Stimulated activated naive CD4-positive, alpha-beta T cell treated with Interleukin-2 at 50 U/mL for 16 hours (primary cell): ENCODE data around the gene MICA.
A peak's percentile ranks its signal among the peaks of the same experiment; 100 is the strongest.
"Not testable (repeated sequence)": the region's sequence is repeated elsewhere in the genome, so short reads cannot be mapped to it uniquely, and the experiment has no call there.

Experiments used
- DNase-seq: peaks from one replicate; lab custom pipeline; 2025; lab: John Stamatoyannopoulos, UW

The MICA gene

GRCh38 chr6:31383149-31383548, 20.2 kb upstream of the MICA start:
- DNase-seq, result no peak

DNA sequence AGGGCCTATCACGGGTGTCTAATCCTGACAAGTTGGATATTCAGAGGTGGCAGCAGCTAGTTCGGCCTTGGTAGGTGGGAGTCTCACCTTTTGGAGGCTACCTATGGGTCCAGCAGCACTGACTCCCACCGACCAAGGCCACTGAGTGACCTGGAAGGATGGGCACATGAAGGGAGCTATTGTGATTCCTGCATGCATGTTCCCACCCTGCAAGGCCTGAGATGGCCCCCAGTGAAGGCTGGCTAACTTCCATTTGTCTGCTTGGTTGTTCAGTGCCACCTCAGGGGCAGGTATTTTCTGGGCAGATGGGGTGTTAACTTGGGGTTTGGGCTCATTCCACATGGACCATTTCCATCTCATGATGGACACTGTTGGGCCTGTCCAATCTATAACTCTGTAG, 18.4 kb upstream of the MICA start:
- DNase-seq, result no peak

DNA sequence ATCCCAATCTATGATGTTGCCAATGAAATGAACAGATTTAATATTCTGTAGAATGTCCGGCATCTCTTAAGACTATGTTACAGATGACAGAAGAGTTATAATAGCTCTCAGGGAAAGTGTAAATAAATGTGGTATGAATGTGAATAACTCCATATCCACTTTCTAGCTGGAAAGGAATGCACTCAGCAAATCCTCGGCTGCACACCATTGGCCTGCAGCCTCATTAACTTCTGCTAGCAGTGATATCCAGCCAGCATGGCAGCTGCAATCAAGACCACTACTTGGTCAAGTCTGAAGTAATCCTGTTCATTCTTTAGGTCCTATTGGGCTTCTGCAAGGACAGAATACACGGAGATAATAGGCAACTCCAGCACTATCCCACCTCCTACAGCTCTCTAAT, 17.3 kb upstream of the MICA start:
- DNase-seq, result no peak

- no peak for DNase-seq
These were observed 16.4 kb upstream of the MICA start for GRCh38 chr6:31386977-31387376.

DNA sequence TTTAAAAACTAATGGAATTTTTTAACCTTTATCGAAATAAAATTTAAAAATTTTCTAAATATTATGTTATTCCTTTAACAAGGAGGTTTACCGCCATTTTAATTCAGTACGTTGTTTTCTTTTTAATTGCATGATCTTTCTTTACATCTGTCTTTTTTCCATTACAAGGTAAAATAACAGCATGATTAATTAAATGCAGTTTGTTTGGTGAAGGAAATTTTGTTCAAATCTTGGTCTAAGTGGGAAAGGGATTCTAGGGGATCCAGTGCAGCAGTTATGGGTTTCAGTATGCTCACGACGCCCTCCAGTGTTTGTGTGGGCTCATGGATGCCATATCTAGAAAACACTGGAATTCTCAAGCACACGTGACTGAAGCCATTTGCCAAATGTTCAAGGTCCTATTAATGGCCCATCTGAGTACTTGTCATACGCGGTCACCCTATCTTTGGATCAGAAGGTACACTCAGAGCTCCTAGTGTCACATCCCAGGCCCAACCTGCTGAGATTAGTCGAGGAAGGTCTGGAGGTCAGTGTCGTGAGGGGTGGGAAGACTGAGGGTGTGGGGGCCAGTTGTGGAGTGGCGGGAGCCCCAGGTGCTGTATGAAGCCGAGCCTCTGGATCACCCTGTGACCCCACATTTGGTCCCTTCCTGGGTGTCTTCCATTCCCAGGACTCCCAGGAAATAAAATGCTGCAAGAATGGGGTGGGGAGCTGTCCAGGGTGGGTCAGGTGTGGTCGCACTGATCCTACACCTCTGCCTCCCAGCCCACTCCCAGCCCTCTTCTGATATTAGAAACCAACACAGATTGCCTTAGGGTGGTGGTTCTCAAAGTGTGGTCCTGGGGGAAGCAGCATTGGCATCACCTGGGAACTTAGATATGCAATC, 14.2 kb upstream of the MICA start:
- not testable (repeated sequence) for DNase-seq

DNA sequence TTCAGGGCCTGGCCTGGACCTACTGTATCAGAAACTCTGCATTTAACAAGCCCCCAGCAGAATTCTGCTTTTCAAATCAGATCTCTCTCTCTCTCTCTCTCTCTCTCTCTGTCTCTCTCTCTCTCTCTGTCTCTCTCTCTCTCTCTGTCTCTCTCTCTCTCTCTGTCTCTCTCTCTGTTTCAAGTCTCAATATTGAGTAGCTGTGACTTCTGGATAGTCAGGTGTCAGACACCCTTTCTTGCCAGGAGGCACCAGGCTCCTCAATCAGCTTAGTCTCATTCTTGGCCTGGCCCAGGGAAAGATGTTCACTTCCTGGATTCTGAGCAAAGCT, 13.6 kb upstream of the MICA start:
- not testable (repeated sequence) for DNase-seq

GRCh38 chr6:31393932-31394331, 9.5 kb upstream of the MICA start:
- DNase-seq, result no peak

- DNase-seq, result no peak
These were observed 9.0 kb upstream of the MICA start for GRCh38 chr6:31394381-31394780.

GRCh38 chr6:31395832-31396231, 7.6 kb upstream of the MICA start:
- DNase-seq, result no peak

DNA sequence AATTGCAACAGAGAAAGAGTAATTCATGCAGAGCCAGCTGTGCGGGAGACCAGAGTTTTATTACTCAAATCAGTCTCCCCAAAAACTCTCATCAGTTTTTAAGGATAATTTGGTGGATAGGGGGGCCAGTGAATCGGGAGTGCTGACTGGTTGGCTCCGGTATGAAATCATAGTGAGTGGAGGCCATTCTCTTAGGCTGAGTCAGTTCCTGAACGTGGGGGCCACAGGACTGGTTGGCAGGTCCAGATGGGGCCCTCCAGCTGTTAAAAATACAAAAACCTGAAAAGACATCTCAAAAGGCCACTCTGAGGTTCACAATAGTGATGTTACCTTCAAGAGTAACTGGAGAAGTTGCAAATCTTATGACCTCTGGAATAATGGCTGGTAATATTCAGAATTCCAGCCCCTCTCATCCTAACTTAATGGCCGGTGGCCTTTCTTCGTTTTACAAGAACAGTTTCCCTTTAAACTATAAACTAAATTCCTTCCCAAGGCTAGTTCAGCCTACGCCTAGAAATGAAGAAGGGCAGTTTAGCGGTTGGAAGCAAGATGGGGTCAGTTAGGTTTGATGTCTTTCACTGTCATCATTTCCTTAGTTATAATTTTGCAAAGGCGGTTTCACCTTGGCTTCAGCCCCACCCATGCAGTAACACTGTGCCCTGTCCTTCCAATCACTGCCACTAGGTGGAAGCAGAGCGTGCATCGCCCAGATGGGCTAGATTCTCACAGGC, 6.8 kb upstream of the MICA start:
- DNase-seq, result peak; percentile 80

DNA sequence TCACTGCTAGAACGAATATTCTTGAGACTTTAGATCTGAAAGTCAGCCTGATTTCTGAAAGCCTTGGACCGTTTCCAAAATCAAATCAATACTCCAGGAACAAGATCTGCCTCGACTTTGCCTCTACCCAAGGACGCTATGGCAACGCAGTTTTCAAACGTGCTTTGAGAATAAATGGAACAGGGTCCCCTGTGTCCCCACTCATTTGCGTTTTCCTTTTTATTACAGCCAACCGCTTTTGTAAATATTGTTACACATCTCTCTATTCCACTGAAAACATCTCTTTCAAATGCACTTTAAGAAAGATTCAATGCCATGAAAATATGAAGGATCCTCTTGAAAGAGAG, 6.3 kb upstream of the MICA start:
- not testable (repeated sequence) for DNase-seq

DNA sequence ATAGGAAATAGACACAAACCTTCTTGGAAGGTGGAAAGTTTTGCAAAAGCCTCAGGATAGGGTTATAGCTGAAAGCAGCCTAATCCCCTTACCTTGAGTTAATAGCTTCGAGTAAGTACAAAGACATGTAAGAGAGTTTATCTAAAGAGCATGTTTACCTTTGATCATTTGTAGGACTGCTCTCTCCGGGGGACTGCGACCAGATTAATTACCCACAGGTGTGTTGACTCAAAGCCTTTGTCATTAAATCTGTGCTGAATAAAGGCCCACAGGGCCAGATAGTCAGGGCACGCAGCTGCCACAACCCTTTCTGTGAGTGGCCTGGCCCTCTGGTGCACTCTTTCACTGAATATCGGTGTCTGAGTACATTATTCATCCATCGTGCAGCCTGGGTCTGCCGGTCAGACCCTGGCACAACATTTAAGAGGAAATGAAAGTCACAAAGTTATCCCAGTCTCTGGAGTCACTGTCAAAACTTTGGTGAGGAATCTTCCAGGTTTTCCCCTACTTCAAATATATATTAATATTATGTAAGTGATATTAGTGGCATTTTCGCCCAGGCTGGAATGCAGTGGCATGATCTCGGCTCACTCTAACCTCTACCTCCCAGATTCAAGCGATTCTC, 5.4 kb upstream of the MICA start:
- DNase-seq, result no peak

- DNase-seq, result peak; percentile 65
These were observed 3.6 kb upstream of the MICA start for GRCh38 chr6:31399589-31400466.

DNA sequence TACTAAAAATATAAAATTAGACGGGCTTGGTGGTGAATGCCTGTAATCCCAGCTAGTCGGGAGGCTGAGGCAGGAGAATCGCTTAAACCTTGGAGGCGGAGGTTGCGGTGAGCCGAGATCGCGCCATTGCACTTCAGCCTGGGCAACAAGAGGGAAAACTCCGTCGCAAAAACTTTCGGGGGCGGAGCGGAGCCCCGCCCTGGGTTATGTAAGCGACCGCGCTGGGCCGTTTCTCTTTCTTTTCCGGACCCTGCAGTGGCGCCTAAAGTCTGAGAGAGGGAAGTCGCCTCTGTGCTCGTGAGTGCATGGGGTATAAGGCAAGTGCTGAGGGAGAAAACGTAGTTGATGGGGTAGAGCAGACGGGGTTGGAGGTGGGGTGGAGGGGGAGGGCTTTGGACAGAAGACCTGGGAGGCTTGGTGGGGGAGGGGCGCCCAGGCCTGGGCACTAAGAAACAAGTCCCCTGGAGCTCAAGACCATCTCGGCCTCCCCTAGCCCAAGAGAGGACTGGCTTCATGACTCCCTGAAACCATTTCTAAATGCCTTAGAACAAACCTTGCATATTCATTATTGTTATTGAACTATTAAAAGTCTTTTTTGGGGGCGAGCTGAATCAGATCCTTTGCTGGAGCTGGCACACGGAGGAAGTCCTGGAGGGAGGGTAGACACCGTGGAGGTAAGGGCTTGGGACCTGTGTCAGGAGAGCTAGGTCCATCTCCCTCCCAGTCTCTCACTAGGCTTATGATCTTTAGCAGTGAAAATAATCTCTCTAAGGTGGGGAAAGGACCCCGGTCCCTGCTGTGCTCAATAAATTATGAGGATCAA, 2.7 kb upstream of the MICA start:
- DNase-seq, result peak; percentile 67

GRCh38 chr6:31401403-31401802, 2.0 kb upstream of the MICA start:
- no peak for DNase-seq

DNA sequence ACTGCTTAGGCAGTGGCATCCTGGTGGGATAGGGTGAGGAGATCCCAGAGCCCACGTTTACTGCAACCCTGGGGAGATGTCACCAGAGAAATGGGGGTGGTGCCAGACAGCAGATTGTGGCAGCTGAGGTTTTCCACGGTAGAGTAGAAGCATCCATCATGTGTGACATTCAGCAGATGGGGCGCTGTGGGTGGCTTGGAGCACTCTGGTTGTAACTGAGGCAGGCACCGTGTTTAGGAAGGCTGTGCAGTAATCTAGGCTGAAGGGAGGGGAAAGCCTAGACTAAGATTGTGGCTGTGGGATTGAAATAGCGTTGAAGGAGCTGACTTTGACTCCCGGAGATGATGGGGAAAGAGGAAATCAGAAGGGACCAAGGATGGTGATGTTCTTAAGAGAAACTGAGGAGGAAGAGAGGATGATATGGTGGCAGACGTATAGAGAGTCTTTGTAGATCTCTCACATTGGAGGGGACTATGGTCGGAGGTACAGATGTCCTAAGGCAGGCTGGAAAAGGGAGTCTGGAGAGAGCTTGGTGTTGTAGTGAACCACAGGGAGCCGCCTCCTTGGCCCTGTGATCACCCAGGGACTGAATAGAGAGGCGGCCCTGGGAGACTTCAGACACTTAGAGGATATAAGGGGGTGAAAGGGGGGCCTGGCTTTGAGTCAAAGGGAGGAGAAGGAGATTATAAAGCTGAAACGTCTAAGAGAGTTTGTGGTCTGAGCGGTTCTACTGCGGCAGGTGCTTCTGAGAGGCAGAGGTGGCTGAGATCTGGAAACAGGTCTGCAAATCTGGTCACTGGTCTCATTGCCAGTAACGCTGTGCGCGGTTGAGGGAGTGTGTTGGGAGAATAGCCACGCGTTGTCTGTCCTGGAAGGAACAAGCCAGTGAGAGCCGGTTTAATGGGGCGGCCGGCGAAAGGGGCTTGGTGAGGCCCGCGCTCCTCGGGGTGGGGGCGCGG, 792 bp upstream of the MICA start:
- DNase-seq, result no peak

DNA sequence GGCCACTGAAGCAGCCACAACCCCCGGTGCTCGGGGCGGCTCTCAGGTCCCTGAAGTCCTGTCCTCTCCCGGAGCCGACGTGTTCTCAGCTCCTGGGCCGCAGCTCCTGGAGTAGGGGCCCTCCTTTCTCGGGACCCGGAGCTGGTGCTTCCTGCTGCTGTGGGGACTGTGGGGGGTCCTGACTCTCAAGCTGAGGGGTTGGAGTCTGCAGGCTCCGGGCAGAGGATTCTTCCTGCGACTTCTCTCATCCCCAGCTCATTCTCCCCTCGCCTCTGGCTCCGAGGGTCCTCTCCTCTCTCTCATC, 618 bp downstream of the MICA start:
- not testable (repeated sequence) for DNase-seq

GRCh38 chr6:31405996-31406395, 2.6 kb downstream of the MICA start:
- no peak for DNase-seq

DNA sequence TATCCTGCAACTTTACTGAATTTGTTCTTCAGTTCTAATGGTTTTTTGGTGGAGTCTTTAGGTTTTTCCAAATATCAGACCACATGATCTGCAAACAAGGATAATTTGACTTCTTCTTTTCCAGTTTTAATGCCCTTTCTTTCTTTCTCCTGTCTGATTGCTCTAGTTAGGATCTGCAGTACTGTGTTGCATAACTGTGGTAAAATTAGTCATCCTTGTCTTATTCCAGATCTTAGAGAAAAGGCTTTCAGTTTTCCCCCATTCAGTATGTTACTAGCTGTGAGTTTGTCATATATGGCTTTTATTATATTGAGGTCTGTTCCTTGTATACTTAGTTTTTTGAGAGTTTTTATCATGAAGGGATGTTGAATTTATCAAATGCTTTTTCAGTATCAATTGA, 4.3 kb downstream of the MICA start:
- no peak for DNase-seq

DNA sequence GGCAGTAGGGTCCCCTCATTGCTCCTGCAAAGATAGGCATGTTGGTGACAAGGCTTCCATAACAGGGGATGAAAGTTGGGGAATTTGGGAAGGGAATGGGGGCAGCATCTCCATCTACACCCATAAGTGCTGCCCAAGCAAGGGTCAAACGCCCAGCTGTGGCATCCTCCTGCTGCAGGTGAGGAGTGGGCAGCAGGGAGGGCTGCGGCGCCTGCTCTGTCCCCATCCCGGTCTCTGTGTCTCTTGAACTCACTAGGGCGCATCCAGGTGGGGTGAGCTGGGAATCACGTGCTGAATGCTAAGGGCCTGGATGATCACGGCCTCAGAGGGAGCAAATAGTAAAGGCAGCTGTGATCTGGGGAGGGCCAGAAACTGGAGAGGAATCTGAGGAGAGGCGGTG, 9.1 kb downstream of the MICA start:
- no peak for DNase-seq
